Kidney epithelial cell (primary cell): Measurements from ENCODE around the gene INIP. TPM values are rescaled to one million over a fixed set of nuclear protein-coding genes. Genes with fewer than 3 reads are reported as not detected.
A peak's percentile ranks its signal among the peaks of the same experiment; 100 is the strongest.

Experiments used
- DNase-seq: peaks from one replicate; pipeline ENCODE4 v3.0.0-alpha.2; 2010; ENCODE audit warnings: low read depth
- H3K27me3 ChIP-seq: 2 replicates; pipeline ENCODE4 v1.6.0; 2011; ENCODE audit warnings: low read length; ENCODE audit not compliant: control insufficient read depth, insufficient read depth
- H3K36me3 ChIP-seq: 2 replicates; pipeline ENCODE4 v1.5.1; 2011; ENCODE audit warnings: low read length; ENCODE audit not compliant: control insufficient read depth, insufficient read depth
- H3K4me3 ChIP-seq: 2 replicates; pipeline ENCODE4 v1.5.1; 2011; ENCODE audit warnings: low read depth, mild to moderate bottlenecking, control low read depth, low read length
- CTCF ChIP-seq: IDR thresholded peaks from 2 replicates; pipeline ENCODE4 v1.5.1; 2011; ENCODE audit warnings: mild to moderate bottlenecking, moderate library complexity, low read length, control low read depth, inconsistent platforms; ENCODE audit not compliant: insufficient read depth, poor library complexity, severe bottlenecking
- total RNA-seq: library from RNA; depleted of rRNA; stranded (reverse); fragments of >200 nt; gene quantifications from 2 replicates; pipeline ENCODE4 v1.2.3, GENCODE V29; 2015

The INIP gene
- 24.5 and 25.0 TPM in 2 replicates for total RNA-seq

- peak within 1 kb of the TSS; percentile 68 for H3K4me3 ChIP-seq
- H3K27me3 ChIP-seq, result no peaks in the 10 kb centered on the region
- no peak for TF ChIP-seq CTCF
- DNase-seq, result peak; percentile 80
- no peaks in the 10 kb centered on the region for H3K36me3 ChIP-seq
Observed at GRCh38 chr9:112717661-112718331, at the start of gene INIP. Gene INIP, minus strand, starts transcription at chr9:112718117. Its CDS starts 1,632 bp downstream, at chr9:112716485.

- no peak for DNase-seq
- no peak overlapping the region for H3K4me3 ChIP-seq
- H3K27me3 ChIP-seq, result no peaks in the 10 kb centered on the region
- H3K36me3 ChIP-seq, result no peaks in the 10 kb centered on the region
- TF ChIP-seq CTCF, result no peak
Observed at GRCh38 chr9:112765281-112765680, 47.4 kb upstream of the INIP start.

GRCh38 chr9:112764837-112765236 is 46.9 kb upstream of the INIP start:
- H3K27me3 ChIP-seq, result no peaks in the 10 kb centered on the region
- no peak for TF ChIP-seq CTCF
- H3K36me3 ChIP-seq, result no peaks in the 10 kb centered on the region
- no peak for DNase-seq
- no peak overlapping the region for H3K4me3 ChIP-seq

GRCh38 chr9:112764344-112764743 is 46.4 kb upstream of the INIP start:
- peak; percentile 65 for DNase-seq
- H3K4me3 ChIP-seq, result no peak overlapping the region

GRCh38 chr9:112762726-112763518 is 45.0 kb upstream of the INIP start:
- TF ChIP-seq CTCF, result no peak
- no peaks in the 10 kb centered on the region for H3K36me3 ChIP-seq
- no peaks in the 10 kb centered on the region for H3K27me3 ChIP-seq
- H3K4me3 ChIP-seq, result no peak overlapping the region
- DNase-seq, result no peak

More at GRCh38 chr9:112764344-112764743, 46.4 kb upstream of the INIP start:
- H3K27me3 ChIP-seq, result no peaks in the 10 kb centered on the region
- no peak for TF ChIP-seq CTCF
- no peaks in the 10 kb centered on the region for H3K36me3 ChIP-seq
